NCI-H1092 treated with DMSO at 0.1 percent for 48 hours (cell line): ENCODE results near the gene RNU1-2.
"Not testable (repeated sequence)": the region's sequence is repeated elsewhere in the genome, so short reads cannot be mapped to it uniquely, and the experiment has no call there.

Source experiments
- DNase-seq: peaks from one replicate; lab custom pipeline; 2025; lab: John Stamatoyannopoulos, UW

RNU1-2 gene

DNA sequence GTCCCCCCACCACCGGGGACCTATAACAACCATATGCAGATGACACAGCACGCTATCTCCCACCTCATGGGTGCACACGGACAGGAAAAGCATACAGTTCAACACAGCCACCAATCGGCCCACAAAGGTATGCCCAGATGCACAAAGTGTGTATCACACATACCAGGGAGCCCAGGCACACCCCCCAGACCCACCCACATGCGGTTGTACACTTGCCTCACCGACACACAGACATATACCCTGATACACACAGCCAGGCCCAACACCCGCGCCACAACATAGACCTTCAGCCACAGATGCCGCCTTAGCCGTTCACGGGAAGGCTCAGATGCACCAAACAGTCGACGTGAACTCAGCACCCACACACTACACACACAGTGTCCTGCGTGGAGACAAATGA is 31.5 kb downstream of the RNU1-2 start:
- no peak for DNase-seq

- no peak for DNase-seq
These were observed 32.1 kb downstream of the RNU1-2 start for GRCh38 chr1:16927711-16928485.

DNA sequence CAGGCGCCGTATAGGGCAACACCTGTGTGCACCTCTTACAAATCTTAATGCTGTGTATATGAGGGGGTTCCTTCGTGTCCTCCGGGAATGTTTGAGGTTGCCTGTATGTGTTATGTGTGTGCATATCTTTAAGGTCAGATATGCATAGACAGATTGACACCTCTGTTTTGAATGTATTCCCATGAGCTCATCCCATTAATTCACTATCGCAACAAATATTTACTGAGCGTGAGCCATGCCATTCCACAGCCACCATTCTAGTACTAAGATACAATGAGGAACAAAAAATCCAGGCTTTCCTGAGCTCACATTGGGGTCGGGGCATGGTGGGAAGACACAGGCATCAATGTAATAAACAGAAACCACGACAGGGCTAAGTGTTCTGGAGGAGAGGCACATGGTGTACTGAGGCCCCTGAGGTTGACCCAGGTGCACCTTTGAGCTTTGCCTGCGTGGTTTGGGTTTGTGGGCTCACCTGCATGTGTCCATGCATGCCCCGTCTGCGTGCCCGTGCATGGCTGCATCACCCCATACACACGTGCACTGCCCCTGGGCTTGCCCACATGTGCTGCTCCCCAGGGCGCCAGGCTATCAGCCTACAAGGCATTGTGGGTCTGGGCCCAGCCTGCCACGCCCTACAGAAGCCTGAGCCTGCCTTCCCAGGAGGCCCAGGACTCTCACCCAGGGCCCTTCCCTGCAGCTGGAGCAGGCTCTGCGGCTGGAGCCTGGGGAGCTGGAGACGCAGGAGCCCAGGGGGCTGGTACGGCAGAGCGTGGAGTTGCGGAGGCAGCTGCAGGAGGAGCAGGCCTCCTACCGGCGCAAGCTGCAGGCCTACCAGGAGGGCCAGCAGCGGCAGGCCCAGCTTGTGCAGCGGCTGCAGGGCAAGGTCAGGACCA is 33.6 kb downstream of the RNU1-2 start:
- DNase-seq: not testable (repeated sequence)

- not testable (repeated sequence) for DNase-seq
These were observed 35.6 kb downstream of the RNU1-2 start for GRCh38 chr1:16931206-16931934.

DNA sequence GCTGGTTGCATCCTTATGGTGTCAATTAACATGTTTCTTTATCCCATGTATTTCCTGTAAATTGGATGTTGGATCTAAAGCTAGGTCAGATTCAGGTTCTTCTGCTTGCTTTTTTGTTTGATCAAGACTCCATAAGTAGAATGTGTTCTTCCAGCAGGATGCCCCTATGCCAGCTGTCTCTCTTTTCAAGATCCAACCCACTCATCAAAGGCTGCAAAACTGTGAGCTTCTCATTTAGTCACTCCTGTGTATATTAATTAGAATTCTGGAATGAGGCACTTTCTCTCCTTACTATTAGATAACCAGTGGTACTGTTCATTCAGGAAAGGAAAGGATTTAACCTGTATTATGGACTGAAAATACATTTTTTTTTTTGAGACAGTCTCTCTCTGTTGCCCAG is 38.2 kb downstream of the RNU1-2 start:
- not testable (repeated sequence) for DNase-seq

- not testable (repeated sequence) for DNase-seq
These were observed 40.8 kb downstream of the RNU1-2 start for GRCh38 chr1:16936580-16936979.

DNA sequence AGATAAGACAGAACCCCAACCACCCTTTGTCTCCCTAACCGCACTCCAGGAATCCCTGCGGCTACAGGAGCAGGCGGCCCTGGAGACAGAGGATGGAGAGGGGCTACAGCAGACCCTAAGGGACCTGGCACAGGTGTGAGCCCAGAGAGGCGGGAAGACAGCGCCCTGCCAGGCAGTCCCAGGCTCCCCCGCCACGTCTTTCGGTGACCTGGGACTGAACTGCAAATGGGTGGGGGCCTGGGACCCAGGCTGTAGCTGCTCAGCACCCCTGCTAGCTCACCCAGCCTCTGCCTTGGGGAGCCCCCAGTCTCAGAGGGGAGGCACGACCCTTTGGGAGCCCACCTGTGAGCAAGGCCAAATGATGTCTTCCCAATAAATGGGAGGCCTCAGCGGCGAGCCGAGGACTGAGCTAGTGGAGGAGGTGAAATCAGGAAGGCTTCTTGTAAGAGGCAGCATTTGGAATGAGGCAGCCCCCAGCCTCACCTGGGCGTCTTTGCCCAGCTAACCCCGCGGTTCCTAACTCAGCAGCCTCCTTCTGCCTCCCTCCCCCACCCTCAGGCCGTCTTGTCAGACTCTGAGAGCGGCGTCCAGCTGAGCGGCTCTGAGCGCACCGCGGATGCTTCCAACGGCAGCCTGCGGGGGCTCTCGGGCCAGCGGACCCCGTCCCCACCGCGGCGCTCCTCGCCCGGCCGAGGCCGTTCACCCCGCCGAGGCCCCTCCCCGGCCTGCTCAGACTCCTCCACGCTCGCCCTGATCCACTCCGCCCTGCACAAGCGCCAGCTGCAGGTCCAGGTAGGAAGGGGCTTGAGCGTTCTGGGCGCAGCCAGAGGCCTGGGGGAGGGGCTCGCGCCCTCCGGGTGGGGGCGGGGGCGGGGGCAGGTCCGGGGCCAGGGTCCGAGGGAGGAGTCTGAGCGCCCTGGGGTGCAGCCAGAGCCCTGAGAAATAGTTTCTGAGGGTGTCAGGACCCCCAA is 42.9 kb downstream of the RNU1-2 start:
- no peak for DNase-seq

DNA sequence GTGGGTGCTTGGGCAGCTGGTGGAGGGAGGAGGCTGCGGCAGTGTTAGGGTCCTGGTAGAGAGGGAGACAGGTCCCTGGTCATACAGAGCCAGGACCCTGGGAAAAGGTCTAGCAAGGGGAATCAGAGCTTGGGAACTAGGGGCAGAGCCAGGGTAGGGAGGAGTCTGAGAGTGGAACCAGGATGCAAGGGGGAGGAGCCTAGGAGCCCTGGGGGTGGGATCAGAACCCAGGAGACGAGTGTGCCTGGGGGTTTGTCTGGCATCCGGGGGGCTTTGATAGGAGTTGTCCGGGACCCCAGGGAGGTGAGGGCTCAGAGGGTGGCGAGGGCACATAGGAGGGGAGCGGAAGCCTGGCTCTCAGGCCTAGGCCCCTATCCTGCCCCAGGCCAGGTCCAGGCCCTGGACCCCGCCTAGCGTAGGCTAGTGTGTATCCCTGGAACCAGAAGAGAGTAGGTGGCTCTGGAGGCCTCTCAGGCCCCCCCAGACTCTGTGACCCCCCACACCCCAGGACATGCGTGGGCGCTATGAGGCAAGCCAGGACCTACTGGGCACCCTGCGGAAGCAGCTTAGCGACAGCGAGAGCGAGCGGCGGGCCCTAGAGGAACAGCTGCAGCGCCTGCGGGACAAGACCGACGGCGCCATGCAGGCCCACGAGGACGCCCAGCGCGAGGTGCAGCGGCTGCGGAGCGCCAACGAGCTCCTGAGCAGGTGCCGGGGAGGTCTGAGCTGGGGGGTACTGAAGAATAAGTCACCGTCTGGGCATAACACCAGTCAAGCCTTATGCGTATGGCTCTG is 43.8 kb downstream of the RNU1-2 start:
- not testable (repeated sequence) for DNase-seq

- no peak for DNase-seq
These were observed 48.3 kb downstream of the RNU1-2 start for GRCh38 chr1:16944038-16944437.

- DNase-seq: not testable (repeated sequence)
These were observed 49.7 kb downstream of the RNU1-2 start for GRCh38 chr1:16945512-16945911.
